Duodenal mucosa (tissue), 2 donors: Measurements from ENCODE around the gene RAB15.

ENCODE experiments used
- H3K27ac ChIP-seq: one replicate; pipeline ENCODE4 v1.7.0; 2013; ENCODE audit warnings: low read depth, low read length
- H3K27me3 ChIP-seq, 2 donors: one replicate each; pipeline ENCODE4 v1.7.0; 2013; ENCODE audit warnings: low read length in 2 of 2, control low read depth in 1 of 2; ENCODE audit not compliant: insufficient read depth in 2 of 2, control insufficient read depth in 1 of 2
- H3K36me3 ChIP-seq, 2 donors: one replicate each; pipeline ENCODE4 v1.7.0; 2013; ENCODE audit warnings: low read length in 2 of 2, control low read depth in 1 of 2; ENCODE audit not compliant: insufficient read depth in 2 of 2, control insufficient read depth in 1 of 2
- H3K4me1 ChIP-seq, 2 donors: one replicate each; pipeline ENCODE4 v1.7.0; 2013; ENCODE audit warnings: low read length in 2 of 2, control low read depth in 1 of 2; ENCODE audit not compliant: insufficient read depth in 2 of 2, control insufficient read depth in 1 of 2
- H3K4me3 ChIP-seq, 2 donors: one replicate each; pipeline ENCODE4 v1.7.0; 2013; ENCODE audit warnings: low read length in 2 of 2, low read depth in 1 of 2
- H3K9ac ChIP-seq, 2 donors: one replicate each; pipeline ENCODE4 v1.7.0; 2013; ENCODE audit warnings: low read length in 2 of 2, low read depth in 1 of 2
- H3K9me3 ChIP-seq, 2 donors: one replicate each; pipeline ENCODE4 v1.7.0; 2013; ENCODE audit warnings: low read length in 2 of 2, control low read depth in 1 of 2; ENCODE audit not compliant: control insufficient read depth in 1 of 2

Gene RAB15

GRCh38 chr14:65002586-65003210 is 30.6 kb upstream of the RAB15 start:
- Histone ChIP-seq H3K4me1 (no peaks in the 10 kb centered on the region), H3K27ac (no peak overlapping the region), H3K9ac (no peak overlapping the region), H3K4me3 (no peak overlapping the region), H3K9me3 (no peaks in the 10 kb centered on the region), H3K36me3 (peaks cover 0 to 3% of the 10 kb centered on the region in 2 donors), H3K27me3 (no peaks in the 10 kb centered on the region)

- Histone ChIP-seq H3K27ac (no peak overlapping the region), H3K4me3 (no peak overlapping the region), H3K4me1 (no peaks in the 10 kb centered on the region), H3K9ac (no peak overlapping the region), H3K36me3 (no peaks in the 10 kb centered on the region), H3K9me3 (no peaks in the 10 kb centered on the region), H3K27me3 (no peaks in the 10 kb centered on the region)
These were observed 29.6 kb upstream of the RAB15 start for GRCh38 chr14:65001723-65002122.

GRCh38 chr14:65000898-65001591 is 28.9 kb upstream of the RAB15 start:
- no peak overlapping the region for H3K4me3 ChIP-seq
- no peak overlapping the region for H3K27ac ChIP-seq
- H3K27me3 ChIP-seq, result no peaks in the 10 kb centered on the region
- H3K36me3 ChIP-seq, result no peaks in the 10 kb centered on the region
- no peaks in the 10 kb centered on the region for H3K9me3 ChIP-seq
- H3K4me1 ChIP-seq, result no peaks in the 10 kb centered on the region
- H3K9ac ChIP-seq, result no peak overlapping the region

- Histone ChIP-seq H3K27ac (no peak overlapping the region), H3K9ac (no peak overlapping the region), H3K4me1 (no peaks in the 10 kb centered on the region), H3K9me3 (no peaks in the 10 kb centered on the region), H3K27me3 (no peaks in the 10 kb centered on the region), H3K4me3 (no peak overlapping the region), H3K36me3 (no peaks in the 10 kb centered on the region)
These were observed 26.4 kb upstream of the RAB15 start for GRCh38 chr14:64998455-64998931.

GRCh38 chr14:64997108-64997794 is 25.1 kb upstream of the RAB15 start:
- H3K9me3 ChIP-seq, result no peaks in the 10 kb centered on the region
- H3K4me1 ChIP-seq, result no peaks in the 10 kb centered on the region
- no peak overlapping the region for H3K4me3 ChIP-seq
- H3K36me3 ChIP-seq, result no peaks in the 10 kb centered on the region
- H3K27ac ChIP-seq, result no peak overlapping the region
- H3K27me3 ChIP-seq, result no peaks in the 10 kb centered on the region
- no peak overlapping the region for H3K9ac ChIP-seq

- Histone ChIP-seq H3K4me3 (no peak overlapping the region), H3K27me3 (no peaks in the 10 kb centered on the region), H3K36me3 (no peaks in the 10 kb centered on the region), H3K4me1 (peaks cover 0 to 2% of the 10 kb centered on the region in 2 donors), H3K27ac (no peak overlapping the region), H3K9ac (no peak overlapping the region), H3K9me3 (no peaks in the 10 kb centered on the region)
These were observed 23.2 kb upstream of the RAB15 start for GRCh38 chr14:64995291-64995690.

- H3K9ac ChIP-seq, result no peak overlapping the region
- no peaks in the 10 kb centered on the region for H3K36me3 ChIP-seq
- no peaks in the 10 kb centered on the region for H3K27me3 ChIP-seq
- H3K4me3 ChIP-seq, result no peak overlapping the region
- no peak overlapping the region for H3K27ac ChIP-seq
- no peaks in the 10 kb centered on the region for H3K9me3 ChIP-seq
- H3K4me1 ChIP-seq, result peaks cover 0 to 2% of the 10 kb centered on the region in 2 donors
These were observed 22.4 kb upstream of the RAB15 start for GRCh38 chr14:64994540-64994939.

GRCh38 chr14:64993266-64993930 is 21.3 kb upstream of the RAB15 start:
- no peak overlapping the region for H3K27ac ChIP-seq

DNA sequence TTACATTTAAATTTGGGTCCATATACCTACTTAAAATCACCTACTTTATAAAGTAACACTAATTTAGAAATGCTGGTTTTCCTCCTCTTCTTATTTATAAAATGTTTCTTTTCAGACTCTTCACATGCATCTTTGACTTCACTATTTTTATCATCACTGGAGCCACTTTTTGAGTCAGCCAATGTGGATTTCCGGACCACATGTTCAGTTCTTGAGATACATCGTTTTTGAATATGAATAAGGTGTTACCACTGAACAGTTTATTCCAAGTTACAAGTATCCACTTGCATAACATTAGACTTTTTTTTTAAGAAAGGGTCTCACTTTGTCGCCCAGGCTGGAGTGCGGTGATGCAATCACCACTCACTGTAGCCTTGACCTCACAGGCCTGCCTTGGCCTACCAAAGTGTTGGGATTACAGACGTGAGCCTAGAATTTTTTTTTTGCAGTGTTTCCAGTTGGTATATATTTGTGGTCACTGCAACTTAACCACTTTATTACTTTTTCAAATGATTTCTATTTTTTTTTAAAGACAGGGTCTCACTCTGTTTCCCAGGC is 20.3 kb upstream of the RAB15 start:
- Histone ChIP-seq H3K4me1 (peaks cover 2 to 10% of the 10 kb centered on the region in 2 donors), H3K27me3 (no peaks in the 10 kb centered on the region), H3K27ac (no peak overlapping the region)

More at GRCh38 chr14:64993266-64993930, 21.3 kb upstream of the RAB15 start:
- Histone ChIP-seq H3K4me1 (peaks cover 0 to 2% of the 10 kb centered on the region in 2 donors), H3K36me3 (no peaks in the 10 kb centered on the region), H3K9me3 (no peaks in the 10 kb centered on the region), H3K4me3 (no peak overlapping the region), H3K27me3 (no peaks in the 10 kb centered on the region), H3K9ac (no peak overlapping the region)

More for the DNA sequence above, 20.3 kb upstream of the RAB15 start:
- Histone ChIP-seq H3K9me3 (no peaks in the 10 kb centered on the region), H3K36me3 (no peaks in the 10 kb centered on the region), H3K4me3 (no peak overlapping the region), H3K9ac (no peak overlapping the region)
